ENCODE results near the gene DGKH. TPM values are rescaled to one million over a fixed set of nuclear protein-coding genes. Genes with fewer than 3 reads are reported as not detected.
A peak's percentile ranks its signal among the peaks of the same experiment; 100 is the strongest.

DGKH gene
- total RNA-seq, 1 experiment from 2014 or later = 5.2 TPM

DNA sequence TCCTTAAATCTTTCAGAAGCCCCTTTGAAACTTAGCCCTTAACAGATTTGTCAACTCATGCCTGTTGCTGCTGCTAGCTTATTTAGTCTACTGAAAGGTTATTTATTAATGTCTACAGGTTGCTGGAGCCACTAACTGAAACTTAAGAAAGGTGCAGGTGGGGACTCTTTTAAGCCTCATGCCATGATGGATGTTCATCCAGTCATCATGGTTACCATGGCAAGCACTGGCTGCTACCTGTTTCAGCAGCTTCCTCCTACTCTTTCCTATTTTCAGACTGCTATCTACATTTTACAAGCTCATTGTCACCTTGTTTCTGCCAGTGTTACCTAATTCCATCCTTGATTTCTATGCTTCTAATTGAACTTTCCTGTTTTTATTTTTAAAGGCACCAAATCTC is 27.1 kb downstream of the DGKH start:
- H3K9me3 Mint-ChIP-seq (ENCODE audit: unreplicated experiment) = no peaks in the 10 kb centered on the region
- no peak overlapping the region for H3K27ac Mint-ChIP-seq (ENCODE audit: unreplicated experiment)
- no peaks in the 10 kb centered on the region for H3K4me1 ChIP-seq
- no peak overlapping the region for H3K4me3 Mint-ChIP-seq (ENCODE audit: unreplicated experiment)
- POLR2A ChIA-PET = no interaction called here
- TF ChIP-seq, protein P1, sequence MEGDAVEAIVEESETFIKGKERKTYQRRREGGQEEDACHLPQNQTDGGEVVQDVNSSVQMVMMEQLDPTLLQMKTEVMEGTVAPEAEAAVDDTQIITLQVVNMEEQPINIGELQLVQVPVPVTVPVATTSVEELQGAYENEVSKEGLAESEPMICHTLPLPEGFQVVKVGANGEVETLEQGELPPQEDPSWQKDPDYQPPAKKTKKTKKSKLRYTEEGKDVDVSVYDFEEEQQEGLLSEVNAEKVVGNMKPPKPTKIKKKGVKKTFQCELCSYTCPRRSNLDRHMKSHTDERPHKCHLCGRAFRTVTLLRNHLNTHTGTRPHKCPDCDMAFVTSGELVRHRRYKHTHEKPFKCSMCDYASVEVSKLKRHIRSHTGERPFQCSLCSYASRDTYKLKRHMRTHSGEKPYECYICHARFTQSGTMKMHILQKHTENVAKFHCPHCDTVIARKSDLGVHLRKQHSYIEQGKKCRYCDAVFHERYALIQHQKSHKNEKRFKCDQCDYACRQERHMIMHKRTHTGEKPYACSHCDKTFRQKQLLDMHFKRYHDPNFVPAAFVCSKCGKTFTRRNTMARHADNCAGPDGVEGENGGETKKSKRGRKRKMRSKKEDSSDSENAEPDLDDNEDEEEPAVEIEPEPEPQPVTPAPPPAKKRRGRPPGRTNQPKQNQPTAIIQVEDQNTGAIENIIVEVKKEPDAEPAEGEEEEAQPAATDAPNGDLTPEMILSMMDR (IDR thresholded peaks at IDR 0.05; ENCODE audit: insufficient read depth in 1 of 2, low read depth in 1 of 2, low read length in 1 of 2, severe bottlenecking in 1 of 2, unreplicated experiment in 1 of 2) = no peak
- H3K4me1 Mint-ChIP-seq (ENCODE audit: low read depth, unreplicated experiment) = no peaks in the 10 kb centered on the region
- no peak for DNase-seq
- CTCF ChIA-PET = no interaction called here
- H3K27me3 ChIP-seq (replicated peaks; ENCODE audit: control insufficient read depth, insufficient read depth, low read length) = no peaks in the 10 kb centered on the region
- no peaks in the 10 kb centered on the region for H3K27me3 Mint-ChIP-seq (ENCODE audit: insufficient read depth, unreplicated experiment)
- no peaks in the 10 kb centered on the region for H3K36me3 ChIP-seq (ENCODE audit: control insufficient read depth, insufficient read depth, low read length)
- intact Hi-C loops (cut with micrococcal nuclease; ENCODE audit: unreplicated experiment) = no loop called here
- H3K9me3 ChIP-seq = no peaks in the 10 kb centered on the region
- no peak overlapping the region for H3K4me3 ChIP-seq (ENCODE audit: low read depth, low read length)
- no TSS peak for BruUV-seq (replicated peaks)
- H3K36me3 Mint-ChIP-seq (ENCODE audit: insufficient read depth, unreplicated experiment) = no peaks in the 10 kb centered on the region

DNA sequence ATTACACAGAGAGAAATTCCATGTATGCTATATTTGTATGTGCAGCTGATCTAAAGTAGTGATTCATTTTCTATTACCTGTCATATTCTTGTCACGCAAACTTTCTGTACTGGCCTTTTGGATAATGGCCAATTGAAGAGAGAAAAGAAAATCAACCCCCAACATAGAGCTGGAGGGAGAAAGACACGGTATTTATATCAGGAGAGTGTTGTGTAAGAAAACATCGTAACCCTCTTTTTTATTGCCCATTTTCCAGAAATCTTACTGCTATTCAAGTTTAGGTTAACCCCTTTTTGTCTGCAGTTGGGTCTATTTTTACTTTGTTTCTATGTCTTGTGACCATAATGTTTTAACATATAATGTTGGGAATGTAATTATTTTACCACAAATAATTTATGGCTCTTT is 27.9 kb downstream of the DGKH start:
- ChIA-PET CTCF (no interaction called here), POLR2A (no interaction called here)
- Histone ChIP-seq H3K9me3 (no peaks in the 10 kb centered on the region), H3K4me3 (ENCODE audit: low read depth, low read length) (no peak overlapping the region), H3K4me1 (no peaks in the 10 kb centered on the region), H3K27me3 (replicated peaks; ENCODE audit: control insufficient read depth, insufficient read depth, low read length) (no peaks in the 10 kb centered on the region), H3K36me3 (ENCODE audit: control insufficient read depth, insufficient read depth, low read length) (no peaks in the 10 kb centered on the region)
- Mint-ChIP-seq H3K4me3 (ENCODE audit: unreplicated experiment) (no peak overlapping the region), H3K4me1 (ENCODE audit: low read depth, unreplicated experiment) (no peaks in the 10 kb centered on the region), H3K9me3 (ENCODE audit: unreplicated experiment) (no peaks in the 10 kb centered on the region), H3K36me3 (ENCODE audit: insufficient read depth, unreplicated experiment) (no peaks in the 10 kb centered on the region), H3K27me3 (ENCODE audit: insufficient read depth, unreplicated experiment) (no peaks in the 10 kb centered on the region), H3K27ac (ENCODE audit: unreplicated experiment) (no peak overlapping the region)
- TF ChIP-seq, protein P1 (IDR thresholded peaks at IDR 0.05; ENCODE audit: insufficient read depth in 1 of 2, low read depth in 1 of 2, low read length in 1 of 2, severe bottlenecking in 1 of 2, unreplicated experiment in 1 of 2) = no peak
- DNase-seq = no peak
- no TSS peak for BruUV-seq (replicated peaks)
- intact Hi-C loops (cut with micrococcal nuclease; ENCODE audit: unreplicated experiment) = no loop called here

DNA sequence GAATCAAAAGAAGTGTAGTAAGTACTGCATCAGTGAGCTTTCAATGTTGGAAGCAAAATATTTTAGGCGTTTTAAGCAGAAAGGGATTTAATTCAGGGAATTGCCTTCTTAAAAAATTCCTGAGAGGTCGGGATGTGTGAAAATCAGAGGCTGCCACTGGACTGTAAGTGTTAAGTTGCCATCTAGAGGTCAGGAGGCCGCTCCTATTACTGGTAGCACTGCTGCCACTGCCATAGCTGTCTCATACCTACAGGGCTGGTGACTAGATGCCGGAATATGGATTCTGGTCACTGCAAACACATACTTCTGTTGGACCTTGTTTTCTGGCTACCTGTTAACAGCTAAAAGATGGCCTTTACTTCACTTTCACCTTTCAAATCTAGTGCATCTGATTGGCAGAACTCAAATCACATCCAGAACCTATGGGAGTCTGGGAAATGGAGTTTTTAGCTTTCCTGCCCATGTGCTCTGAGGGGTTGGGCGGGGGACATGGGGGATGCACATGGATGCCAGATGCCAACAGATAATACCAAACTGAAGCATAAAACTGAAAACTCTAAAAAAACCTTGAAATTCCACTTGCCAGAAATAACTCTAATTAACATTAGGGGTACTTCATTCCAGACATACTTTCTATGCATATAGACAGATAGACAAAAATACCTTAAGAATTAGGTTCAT is 29.8 kb downstream of the DGKH start:
- Mint-ChIP-seq H3K27me3 (ENCODE audit: insufficient read depth, unreplicated experiment) (peaks cover 3% of the 10 kb centered on the region), H3K9me3 (ENCODE audit: unreplicated experiment) (no peaks in the 10 kb centered on the region), H3K27ac (ENCODE audit: unreplicated experiment) (no peak overlapping the region), H3K4me3 (ENCODE audit: unreplicated experiment) (no peak overlapping the region), H3K4me1 (ENCODE audit: low read depth, unreplicated experiment) (no peaks in the 10 kb centered on the region), H3K36me3 (ENCODE audit: insufficient read depth, unreplicated experiment) (no peaks in the 10 kb centered on the region)
- no TSS peak for BruUV-seq (replicated peaks)
- H3K4me3 ChIP-seq (ENCODE audit: low read depth, low read length) = no peak overlapping the region
- peak in 1 of 2 experiments; percentile 19 for DNase-seq
- no peaks in the 10 kb centered on the region for H3K4me1 ChIP-seq
- H3K27me3 ChIP-seq (replicated peaks; ENCODE audit: control insufficient read depth, insufficient read depth, low read length) = no peaks in the 10 kb centered on the region
- TF ChIP-seq, protein P1 (IDR thresholded peaks at IDR 0.05; ENCODE audit: insufficient read depth in 1 of 2, low read depth in 1 of 2, low read length in 1 of 2, severe bottlenecking in 1 of 2, unreplicated experiment in 1 of 2) = no peak
- H3K9me3 ChIP-seq = no peaks in the 10 kb centered on the region
- no peaks in the 10 kb centered on the region for H3K36me3 ChIP-seq (ENCODE audit: control insufficient read depth, insufficient read depth, low read length)
- ChIA-PET POLR2A (no interaction called here), CTCF (no interaction called here)
- intact Hi-C loops (cut with micrococcal nuclease; ENCODE audit: unreplicated experiment) = no loop called here
